ENCODE results near the gene NCOA7. TPM values are rescaled to one million over a fixed set of nuclear protein-coding genes. Genes with fewer than 3 reads are reported as not detected.

The NCOA7 gene
- total RNA-seq, 8 experiments from 2014 or later: 11.2 to 38.1 (median 20.5) TPM

Other genes starting within 250 kb of the NCOA7 start
- 10 to 100 TPM in 1 of 8 experiments, 1 to 10 TPM in 4, under 1 TPM in 2, not detected in 1; 0.18 to 12.6 (median 6.2) TPM for gene HEY2, start 41.3 kb upstream of the NCOA7 start, total RNA-seq
- gene HINT3, start 165.8 kb downstream of the NCOA7 start, total RNA-seq: 10 to 100 TPM; 13.3 to 49.6 (median 30.3) TPM
- gene TRMT11, start 195.6 kb downstream of the NCOA7 start, total RNA-seq: 10 to 100 TPM; 29.0 to 60.3 (median 39.0) TPM